HK-2 (cell line): Measurements from ENCODE around the gene ABHD10.

Experiments
- DNase-seq: peaks from one replicate; pipeline ENCODE4 v3.0.0-alpha.2; 2018; ENCODE audit not compliant: unreplicated experiment

Gene ABHD10

DNA sequence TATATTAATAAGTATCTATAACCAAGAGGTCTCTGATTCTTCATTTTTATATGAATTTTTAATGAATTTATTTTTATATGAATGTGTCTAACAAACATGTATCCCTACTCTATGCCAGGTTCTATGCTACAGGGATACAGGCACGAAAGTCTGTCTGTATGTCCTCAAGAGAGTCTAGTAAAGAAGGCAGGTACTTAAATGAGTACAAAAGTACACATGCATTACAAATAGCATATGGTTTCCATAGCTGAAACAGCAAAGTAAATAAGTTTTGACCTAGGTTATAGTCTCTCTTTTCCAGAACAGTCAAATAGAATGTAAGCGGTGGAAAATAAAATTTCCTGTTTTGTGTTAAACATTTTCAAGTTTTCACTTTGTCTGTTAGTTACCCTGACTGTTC lies 13.3 kb upstream of the ABHD10 start:
- DNase-seq = no peak

DNA sequence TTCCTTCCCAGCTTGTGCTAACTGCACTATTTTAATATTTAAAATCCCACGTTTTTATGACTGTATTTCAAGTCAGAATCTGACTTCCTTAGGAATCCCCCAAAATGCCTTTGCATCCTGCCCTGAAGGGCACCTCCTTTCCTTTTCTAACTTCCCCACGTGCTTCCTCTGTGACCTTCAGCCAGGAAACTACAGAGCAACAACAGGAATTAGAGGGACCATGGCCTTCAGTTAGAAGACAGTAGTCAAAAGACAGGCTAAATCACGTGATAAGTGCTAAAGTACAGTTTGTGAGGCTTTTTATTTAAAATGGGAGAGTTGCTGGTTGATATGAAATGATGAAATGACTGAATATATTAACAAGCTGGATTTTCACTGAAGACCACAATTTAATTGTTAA lies 11.8 kb upstream of the ABHD10 start:
- no peak for DNase-seq

DNA sequence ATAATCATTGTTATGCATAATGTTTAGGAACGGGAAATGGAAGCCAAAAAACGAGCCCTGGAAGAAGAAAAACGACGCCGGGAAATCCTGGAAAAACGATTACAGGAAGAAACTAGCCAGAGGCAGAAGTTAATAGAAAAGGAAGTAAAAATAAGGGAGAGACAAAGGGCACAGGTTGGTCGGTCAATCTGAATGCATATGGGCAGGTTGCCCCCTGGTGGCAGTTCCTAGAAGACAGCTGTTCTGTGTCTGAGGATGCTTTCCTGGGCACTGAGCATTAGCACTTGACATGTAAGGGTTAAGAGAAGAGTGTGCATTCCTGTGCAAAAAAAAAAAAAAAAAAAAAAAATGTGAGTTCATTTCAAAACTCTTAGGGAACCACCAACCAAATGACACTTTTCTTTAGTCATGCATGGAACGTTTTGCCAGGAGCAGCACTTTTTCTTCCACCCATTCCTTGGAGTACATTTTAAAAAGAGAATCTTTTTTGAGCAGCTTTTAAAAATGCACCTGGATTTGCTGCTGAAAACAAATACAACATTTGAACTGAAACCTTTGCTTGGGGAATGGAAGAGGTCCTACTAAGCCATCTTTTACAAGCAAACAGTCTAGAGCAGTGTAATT lies 11.1 kb upstream of the ABHD10 start:
- peak; percentile 82 for DNase-seq

DNA sequence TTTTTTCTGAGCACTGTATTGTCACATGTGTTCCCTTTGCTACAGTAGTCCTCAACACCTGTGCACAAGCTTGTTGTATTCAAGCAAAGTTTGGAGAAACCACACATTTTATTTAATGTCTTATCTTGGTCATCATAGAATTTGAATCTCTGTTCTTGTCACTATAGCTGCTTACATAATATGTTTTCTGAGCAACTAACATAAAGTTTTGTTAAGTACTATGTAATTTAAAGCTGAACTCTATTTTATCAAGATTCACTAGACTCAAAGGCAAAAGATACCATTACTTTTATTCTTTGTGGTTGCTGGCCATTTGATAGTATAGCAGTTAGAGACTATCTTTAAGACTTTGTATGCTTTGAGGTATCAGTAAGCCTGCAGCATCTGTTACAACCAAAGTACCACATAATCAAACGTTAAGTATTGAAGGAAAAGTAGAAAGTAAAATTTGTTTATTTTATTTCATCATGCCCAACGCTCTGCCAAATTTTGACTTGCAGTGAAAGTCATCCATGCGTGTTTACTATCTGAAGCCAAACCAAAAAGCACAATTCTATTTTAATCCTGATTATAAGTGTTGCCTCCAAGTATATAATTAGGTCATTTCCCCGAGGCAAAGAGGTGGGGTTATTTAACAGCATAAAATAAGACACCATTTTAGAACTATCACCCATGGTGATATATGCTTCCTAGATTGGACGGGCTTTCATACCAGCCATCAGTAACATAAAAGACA lies 10.3 kb upstream of the ABHD10 start:
- no peak for DNase-seq

DNA sequence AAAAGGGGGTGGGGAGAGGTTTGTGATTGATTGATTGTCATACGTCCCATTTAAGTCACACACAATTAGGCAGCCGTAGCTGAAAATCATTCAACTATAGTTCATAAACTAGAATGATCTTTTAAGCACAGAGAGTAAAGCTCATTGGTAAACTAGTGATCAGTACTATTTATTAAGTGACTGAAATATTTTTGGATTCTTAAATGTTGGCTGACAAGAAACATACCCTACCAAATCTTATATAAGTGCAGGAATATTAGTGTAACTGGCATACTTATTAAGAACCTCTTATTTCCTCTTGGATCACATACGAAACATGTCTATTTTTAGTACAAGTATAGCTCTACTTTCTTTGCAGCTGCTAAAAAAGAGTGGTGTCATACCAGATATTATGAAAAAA lies 8.4 kb upstream of the ABHD10 start:
- no peak for DNase-seq

DNA sequence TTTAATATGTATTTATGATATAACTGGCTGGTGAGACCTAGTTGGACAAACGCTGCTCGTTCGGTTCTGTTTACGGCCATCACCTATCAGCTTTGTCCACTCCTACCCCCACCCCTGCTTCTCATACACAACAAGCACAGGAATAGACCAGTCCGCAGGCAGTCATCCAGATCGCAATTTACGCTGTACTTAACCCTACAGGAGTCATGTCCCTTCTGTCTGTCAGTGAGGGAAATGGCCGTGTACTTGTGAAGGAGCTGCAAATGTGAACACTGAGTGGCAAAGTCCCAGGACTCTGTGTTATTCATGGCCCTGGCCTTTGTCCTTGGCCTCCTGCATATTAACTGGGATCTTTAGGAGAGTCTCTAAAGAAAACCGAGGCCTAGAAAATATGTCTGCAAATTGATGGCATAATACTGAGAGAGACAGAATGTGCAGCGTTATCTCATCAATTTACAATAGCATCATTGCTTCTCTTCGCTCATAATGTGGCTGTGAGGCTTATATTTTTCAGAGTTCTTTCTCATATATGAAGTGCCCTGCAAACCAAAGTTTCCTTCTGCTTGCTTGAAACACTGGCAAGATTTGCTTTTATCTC lies 7.2 kb upstream of the ABHD10 start:
- DNase-seq = no peak

DNA sequence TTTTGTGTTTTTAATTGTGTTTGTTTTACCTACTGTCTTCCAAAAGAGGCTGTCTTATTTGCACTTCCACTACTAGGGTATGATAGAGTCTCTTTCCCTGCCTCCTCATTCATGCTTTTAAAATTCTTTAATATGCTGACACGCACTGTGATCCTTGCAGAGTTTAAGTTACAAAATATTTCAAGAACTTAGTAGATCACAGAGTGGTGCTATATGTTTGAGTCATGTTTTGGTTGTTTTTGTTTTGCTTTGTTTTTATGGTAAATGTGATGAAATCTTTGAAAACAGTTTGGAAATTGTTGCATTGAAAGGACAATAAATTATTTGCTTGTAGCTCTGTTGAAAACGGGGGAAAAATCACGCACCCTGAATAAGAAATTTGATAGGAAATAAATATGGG lies 5.9 kb upstream of the ABHD10 start:
- no peak for DNase-seq

DNA sequence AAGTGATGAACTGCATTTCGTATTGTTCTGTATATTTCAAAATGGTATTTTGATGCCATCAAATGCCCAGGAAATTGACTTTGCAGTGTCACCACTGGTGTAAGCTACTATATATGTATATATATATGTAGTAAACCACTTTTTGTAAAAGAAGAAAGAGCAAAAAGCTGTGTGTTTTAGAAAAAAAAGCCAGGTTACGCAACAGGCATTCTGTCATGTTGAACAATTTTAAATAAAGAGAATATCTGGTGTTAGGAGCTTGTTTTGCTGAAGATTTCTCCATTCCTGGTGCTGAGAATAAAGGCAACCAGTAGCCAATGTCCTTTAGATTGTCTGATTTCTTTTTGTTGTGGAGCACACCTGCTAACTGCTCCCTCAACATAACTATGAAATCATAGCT lies 3.7 kb upstream of the ABHD10 start:
- DNase-seq = no peak

DNA sequence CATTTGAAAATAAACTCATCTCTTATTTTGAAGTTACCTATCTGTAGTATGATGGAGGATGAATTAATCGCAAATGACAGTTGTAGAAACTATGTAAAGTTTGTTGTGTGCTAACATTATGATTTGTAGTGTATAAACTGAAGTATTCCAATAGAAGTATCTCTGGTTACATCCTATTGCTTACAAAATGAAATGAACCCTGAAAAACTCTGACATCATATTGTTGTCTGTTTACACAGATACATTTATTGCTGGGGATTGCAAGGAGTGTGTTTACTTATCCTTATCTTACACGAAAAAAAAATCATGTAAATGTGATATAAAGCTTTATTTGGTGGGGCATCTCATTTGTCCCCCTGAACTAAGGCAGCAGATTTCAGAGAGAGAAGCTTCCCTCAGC lies 2.6 kb upstream of the ABHD10 start:
- DNase-seq = no peak

DNA sequence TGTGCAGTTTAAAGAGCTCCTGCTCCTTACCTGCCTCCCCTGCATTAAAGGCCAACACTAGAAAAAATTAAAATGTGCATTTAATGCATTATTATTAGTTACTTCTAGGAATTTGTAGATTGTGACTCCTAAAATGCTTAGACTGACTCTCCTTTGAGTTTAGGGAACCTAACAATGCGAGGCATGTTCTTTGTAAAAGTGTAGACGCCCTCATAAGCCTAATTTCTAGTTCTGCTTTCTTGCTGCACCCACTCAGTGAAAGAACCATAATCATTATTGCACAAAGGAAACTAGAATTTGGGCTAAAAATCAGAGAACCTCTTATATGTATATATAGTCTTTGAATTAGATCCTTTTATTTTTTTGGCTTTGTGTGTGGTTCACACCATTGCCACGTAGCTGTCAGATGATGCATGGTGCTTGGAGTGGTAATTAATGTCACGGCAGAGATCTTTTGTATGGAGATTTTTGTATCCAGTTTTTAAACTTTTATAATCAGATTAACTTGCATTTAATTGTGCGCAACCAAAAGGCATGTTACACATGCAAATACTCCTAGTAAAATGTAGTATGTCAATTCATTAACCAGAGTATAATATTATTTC lies 710 bp downstream of the ABHD10 start:
- no peak for DNase-seq

DNA sequence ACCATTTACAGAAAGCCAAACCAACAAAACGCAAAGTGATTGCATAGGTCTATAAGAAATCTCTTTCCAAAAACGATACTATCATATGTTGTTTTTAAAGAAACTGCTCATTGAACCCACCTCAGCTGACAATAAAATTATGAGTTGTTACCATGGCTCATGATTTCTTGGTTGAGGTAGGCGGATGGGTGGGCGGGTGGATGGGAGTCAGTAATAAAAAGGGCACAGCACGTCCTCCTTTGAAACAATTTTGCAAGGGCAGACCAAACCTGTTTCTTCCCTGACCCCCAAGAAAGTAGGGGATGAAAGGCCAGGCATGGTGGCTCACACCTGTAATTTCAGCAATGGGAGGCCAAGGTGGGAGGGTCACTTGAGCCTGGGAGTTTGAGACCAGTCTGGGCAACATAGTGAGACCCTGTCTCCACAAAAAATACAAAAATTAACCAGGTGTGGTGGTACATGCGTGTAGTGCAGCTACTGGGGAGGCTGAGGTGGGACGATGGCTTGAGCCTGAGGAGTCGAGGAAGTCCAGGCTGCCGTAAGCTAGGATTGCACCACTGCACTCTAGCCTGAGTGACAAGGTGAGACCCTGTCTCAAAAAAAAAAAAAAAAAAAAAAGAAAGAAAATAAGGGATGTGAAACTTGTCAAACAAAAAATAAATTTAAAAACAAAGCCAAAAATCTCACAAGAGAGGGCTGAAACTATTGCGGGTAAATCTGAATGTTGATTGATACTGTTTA lies 2.1 kb downstream of the ABHD10 start:
- no peak for DNase-seq

DNA sequence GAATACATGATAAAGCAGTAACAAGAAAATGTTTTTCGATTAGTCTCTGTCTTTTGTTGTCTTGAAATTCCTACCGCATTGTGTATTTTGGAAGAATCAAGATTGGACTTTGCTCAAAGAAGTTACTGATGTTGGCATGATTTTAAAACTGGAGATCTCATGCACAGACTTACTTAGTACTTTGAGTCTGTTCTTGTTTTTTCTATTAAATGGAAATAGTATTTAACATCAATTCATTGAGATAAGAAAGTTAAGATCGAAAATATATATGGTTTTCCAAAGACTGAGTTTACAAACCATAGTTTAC lies 2.6 kb downstream of the ABHD10 start:
- DNase-seq = no peak

DNA sequence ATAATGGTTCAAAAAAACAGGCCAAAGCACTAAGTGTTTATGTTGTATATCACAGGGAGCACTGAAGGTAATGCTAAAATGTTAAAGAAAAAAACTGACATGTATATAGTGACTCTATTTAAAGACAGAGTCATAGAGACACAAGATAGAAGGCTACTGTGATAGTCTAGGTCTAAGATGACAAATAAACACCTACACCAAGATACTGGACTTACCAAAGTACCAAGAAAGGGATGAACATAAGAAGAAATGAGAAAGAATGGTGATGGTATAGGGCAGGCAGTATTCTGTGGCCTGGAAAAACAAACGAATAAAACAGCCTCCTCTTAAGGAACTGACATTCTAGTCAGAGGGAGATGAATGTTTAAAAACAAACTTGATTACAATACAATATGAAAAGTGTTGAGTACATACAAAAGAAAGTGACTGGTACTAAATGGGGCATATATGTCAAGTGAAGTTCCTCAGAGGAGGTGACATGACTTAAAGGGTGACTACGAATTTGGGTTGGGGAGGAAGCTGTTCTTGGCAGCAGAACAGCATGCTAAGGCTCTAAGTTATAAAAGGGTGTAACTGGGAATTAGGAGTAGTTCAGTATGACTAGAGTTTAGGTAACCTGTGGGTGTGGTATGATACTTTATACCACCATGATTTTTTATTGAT lies 5.9 kb downstream of the ABHD10 start:
- no peak for DNase-seq

DNA sequence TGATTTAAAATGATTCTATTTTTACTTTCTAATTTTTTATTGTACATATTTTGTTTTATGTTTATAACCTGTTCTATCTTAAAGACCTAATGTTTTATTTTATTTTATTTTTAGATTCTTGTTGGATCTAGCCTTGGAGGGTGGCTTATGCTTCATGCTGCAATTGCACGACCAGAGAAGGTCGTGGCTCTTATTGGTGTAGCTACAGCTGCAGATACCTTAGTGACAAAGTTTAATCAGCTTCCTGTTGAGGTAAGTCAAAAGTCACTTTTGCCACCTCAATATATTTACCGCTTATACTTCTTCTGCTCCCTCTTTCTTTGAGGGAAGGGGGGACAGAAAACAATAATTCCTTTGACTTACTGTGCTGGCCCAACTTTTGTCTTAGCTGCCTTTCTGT lies 8.0 kb downstream of the ABHD10 start:
- no peak for DNase-seq

DNA sequence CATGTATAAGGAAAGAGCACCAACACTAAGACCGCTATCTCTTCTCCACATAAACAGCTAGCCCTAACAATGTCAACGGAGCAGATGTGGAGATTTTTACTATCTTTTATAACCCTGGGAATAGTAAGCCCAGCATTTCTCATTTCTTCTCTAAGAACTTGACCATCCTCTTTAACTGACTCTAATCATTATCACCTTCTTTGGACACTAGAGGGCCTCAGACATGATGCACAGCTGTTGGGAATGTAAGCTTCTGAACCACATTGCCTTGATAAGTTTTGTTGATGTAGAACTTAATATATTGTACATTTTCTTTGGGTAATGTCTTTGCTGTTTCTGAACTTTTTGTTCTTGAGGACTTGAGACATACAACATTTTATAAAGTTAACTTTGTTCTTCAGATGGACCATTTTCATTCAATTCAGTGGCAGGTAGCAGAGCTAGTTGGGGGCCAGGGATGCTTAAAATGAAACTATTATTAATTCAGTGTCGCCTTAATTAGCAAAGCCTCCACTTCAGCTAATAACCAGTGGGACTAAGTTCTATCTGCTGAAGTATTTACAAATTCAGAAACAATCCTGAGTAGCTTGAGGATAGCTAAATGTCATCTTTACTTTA lies 10.3 kb downstream of the ABHD10 start:
- no peak for DNase-seq

DNA sequence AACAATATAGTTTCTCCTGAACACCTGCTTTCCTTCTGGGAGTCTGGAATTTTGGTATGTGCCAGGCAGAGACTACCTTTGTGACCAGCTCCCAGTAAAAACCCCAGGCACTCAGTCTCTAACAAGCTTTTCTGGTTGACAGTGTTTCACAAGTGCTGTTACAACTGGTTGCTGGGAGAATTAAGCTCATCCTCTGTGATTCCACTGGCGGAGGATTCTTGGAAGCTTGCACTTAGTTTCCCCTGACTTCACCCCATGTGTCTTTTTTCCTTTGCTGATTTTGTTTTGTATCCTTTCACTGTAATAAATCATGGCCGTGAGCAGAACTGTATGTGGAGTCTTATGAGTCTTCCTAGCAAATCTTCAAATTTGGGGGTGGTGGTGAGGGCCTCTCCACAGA lies 14.2 kb downstream of the ABHD10 start:
- no peak for DNase-seq

DNA sequence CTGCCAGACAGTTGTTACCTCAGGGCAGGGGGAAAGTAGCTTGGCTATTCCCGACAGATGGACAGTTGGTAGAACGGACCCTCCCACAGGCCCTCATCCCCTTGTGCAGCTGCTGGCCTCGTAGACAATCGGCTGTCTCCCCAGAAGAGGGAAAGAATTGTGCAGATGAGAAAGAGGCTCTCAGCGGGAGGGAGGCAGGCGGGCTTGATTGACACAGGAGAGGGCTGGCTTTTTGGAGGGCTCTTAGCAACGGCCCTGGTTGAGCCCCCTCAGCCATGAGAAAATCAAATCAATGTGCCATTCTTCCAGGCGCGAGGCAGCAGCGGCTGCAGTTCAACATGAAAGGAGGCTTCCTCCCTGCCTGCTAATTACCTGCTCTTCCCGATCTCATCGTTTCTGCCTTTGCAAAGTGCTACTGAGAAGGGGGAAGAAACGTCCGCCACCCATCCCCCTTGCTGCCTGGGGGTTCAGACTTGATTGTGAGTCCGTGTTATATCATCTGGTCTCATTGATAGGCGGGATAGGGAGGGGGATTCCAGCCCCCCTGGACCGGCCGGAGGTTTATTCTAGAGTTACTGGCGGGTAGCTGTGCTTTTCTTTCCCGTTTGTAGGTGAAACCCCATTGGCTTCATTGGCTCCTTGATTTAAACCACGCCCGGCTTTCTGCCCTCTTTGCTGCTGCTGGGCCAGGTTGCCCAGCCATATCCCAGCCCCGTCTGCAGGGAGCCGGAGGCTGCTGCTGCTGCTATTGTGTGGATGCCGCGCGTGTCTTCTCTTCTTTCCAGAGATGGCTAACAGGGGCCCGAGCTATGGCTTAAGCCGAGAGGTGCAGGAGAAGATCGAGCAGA lies 20.0 kb downstream of the ABHD10 start, which contains the start of gene TAGLN3:
Gene TAGLN3, plus strand, starts transcription at position 287 of the 848 bp plus-strand sequence. Its CDS starts 501 bp downstream, at position 788.
- peak; percentile 60 for DNase-seq

DNA sequence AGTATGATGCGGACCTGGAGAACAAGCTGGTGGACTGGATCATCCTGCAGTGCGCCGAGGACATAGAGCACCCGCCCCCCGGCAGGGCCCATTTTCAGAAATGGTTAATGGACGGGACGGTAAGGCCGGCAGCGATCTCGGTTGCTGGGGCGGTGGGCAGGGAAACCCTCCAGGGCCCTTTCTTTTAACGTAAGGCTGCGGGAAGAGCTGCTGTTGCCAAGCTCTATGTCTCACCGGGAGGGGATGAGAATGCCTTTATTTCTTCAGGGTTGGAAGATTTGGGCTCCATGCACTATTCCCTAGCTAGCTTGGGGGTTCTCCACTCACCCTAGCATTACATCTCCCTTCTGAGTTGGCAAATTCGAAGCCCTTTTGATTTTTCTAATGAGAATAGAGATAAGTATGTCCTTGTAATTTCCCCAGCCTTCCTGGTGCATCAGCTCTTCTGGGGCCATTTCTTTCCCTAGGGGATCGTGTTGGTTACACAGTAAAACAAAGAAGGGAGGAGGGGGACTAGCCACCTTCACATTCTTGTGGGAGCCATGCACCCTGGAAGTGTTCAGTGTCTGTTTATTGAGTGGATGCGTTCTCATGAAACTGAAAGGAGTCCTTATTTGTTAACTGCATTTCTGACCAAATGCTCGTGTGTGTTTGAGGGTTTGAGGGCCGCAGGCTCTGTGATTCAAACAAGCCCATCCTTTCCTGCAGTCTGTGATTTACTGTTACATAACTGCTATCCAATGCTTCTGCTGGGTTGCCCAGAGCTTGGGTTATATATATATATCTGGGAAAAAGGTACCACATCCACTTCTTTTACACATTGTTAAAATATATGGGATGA lies 20.9 kb downstream of the ABHD10 start:
- DNase-seq = no peak

DNA sequence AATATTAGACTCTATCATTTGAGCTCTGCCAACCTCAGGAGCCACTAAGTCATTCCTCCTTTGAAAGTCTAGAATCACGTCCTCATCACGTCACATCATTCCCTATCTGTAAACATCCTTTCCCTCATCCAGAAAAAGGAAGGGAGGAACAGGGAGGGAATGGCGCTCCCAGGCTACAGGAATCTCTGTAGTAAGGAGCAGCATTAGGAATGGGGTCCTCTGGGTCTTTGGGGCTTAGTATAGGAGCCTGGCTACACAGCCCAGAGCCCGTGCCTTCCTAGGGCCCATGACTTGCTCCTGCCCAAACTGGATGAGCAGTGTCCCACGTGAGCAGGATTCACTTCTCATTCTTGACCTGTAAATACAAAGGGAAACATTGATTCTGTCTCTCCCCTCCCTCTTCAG lies 21.5 kb downstream of the ABHD10 start:
- no peak for DNase-seq

DNA sequence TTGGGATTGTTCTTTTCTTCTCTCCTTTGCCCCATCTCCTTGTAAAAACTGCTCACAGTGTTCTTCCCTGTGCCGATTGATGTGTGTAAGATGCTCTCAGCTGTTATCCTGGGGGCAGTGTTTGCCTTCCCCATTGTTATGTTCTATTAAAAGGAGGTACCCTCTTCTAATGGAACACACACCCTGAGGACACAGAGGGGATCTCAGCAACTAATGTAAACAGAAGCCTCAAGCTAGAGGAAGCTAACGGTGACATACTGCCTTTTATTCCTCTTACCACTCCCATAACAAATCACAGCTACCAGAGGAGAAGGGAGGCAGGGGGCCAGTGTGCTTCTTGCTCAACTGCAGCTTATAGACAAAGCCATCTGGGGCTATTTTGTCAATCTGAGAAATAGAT lies 22.1 kb downstream of the ABHD10 start:
- no peak for DNase-seq
